Activated CD4-positive, CD25-positive, alpha-beta regulatory T cell treated with anti-CD3 and anti-CD28 coated beads, Interleukin-2, amount 50 U/mL, for 16 hours (primary cell): Measurements from ENCODE around the gene RNF220.
"Not testable (repeated sequence)": the region's sequence is repeated elsewhere in the genome, so short reads cannot be mapped to it uniquely, and the experiment has no call there.

Experiments used
- DNase-seq: peaks from one replicate; pipeline ENCODE4 v3.0.0-alpha.2; 2020; ENCODE audit warnings: low read depth, low spot score

The RNF220 gene

GRCh38 chr1:44676484-44677200 lies 271.6 kb downstream of the RNF220 start:
- DNase-seq = no peak

DNA sequence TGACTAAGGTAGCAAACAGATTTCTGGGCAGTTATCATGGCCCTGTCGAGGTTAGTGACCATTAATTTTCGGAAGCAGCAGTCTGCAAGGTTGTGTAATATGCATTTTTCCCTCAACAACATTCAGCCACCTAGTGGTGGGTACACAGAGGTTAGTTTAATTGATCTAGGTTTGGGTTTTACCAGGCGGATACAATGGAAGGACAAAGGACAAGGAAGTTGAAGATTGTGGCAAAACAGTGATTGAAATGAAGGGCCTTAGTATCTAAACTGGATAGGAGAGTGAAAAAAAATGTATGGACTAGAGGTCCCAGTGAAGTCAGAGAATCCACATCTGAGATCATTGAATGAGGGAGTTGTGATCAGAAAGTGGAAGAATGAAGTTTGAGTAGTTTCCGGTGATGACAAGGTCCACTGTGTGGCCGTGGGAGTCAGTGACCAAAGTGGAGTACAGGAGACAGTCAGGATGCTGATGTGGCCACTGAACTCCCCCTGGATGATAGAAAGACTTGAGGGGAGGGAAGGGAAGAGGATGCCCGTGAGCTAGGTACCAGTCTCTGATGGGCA lies 272.2 kb downstream of the RNF220 start:
- DNase-seq = no peak

- no peak for DNase-seq
Measured at GRCh38 chr1:44678120-44678519, 273.1 kb downstream of the RNF220 start.

DNA sequence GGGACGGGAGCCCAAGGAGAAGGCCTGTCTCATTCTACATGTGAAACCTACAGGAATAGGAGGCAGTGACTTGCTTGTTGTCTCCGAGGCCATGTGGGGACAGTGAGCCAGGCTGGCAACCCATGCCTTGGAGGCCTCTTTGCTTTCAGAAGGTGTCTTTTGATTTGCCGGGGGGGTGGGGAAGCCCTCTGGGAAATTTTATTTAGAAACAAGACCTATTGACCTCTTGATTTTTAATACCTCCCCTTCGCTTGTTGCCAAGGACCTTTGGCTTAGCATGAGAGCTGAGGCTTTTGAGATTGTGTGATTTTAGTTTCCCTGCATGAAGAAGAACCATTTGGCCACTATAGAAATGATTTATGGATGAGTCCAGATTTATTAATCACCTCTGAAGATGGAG lies 273.6 kb downstream of the RNF220 start:
- no peak for DNase-seq

DNA sequence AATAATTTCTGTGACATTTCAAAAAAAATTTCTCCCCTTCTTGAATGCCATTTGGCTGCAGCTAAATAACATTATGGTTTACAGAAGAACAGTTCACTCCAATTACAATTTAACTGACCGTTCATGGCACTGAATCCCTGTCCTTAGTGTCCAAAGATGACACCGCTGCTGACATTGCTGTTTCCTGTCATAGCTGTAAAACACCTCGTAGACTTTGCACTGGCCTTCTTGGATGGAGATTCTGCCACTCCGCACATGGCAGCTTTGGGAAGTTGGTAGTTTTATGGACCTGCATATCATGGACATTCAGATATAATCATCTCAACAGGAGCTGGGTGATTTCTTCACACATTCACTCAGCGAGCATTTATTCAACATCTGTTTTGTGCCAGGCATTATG lies 274.4 kb downstream of the RNF220 start:
- DNase-seq = no peak

- DNase-seq = no peak
Measured at GRCh38 chr1:44681905-44682882, 277.1 kb downstream of the RNF220 start.

DNA sequence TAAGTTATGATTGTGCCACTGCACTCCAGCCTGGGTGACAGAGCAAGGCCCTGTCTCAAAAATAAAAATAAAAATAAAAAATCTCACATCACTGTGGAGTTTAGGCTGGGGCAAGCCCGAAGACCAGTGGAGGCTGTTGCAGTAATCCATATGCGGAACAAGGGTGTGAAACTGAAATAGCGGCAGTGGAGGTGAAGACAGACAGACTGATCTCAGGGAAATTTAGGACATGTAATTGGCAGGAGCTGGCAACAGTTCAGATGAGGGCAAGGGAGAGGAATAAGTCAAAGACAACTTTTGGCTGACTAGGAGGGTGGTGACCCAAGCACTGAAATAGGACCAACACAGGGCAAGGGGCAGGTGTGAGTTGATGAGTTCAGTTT lies 277.8 kb downstream of the RNF220 start:
- DNase-seq = no peak

- no peak for DNase-seq
Measured at GRCh38 chr1:44684525-44684924, 279.5 kb downstream of the RNF220 start.

DNA sequence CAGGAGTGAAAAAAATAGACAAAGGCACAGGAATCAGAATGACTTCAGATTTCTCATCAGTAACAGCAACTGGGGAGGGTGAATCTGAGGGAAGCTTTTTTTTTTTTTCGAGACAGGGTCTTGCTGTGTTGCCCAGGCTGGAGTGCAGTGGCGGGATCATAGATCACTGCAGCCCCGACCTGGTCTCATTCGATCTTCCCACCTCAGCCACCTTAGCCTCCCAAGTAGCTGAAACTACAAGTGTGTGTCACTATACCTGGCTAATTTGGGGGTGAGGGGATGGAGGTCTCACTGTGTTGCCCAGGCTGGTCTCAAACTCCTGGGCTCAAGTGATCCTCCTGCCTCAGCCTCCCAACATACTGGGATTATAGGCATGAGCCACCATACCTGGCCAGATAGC lies 280.2 kb downstream of the RNF220 start:
- DNase-seq = no peak

DNA sequence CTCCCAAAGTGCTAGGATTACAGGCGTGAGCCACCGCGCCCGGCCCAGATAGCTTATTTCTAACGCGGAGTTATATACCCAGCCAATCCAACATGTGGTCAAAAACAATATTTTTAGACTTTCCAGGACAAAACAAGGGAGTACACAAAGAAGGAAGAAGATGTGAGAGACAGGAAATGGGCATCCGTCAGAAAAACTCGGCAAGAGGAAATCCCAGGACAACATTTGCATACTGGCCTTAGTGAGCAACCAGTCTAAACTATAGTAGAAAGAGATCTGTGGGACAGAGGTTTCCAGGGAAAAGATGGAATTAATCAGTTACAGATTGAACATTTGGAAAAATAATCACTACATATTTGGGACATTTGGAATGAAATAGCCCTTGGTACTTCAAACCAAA lies 280.8 kb downstream of the RNF220 start:
- DNase-seq = no peak

DNA sequence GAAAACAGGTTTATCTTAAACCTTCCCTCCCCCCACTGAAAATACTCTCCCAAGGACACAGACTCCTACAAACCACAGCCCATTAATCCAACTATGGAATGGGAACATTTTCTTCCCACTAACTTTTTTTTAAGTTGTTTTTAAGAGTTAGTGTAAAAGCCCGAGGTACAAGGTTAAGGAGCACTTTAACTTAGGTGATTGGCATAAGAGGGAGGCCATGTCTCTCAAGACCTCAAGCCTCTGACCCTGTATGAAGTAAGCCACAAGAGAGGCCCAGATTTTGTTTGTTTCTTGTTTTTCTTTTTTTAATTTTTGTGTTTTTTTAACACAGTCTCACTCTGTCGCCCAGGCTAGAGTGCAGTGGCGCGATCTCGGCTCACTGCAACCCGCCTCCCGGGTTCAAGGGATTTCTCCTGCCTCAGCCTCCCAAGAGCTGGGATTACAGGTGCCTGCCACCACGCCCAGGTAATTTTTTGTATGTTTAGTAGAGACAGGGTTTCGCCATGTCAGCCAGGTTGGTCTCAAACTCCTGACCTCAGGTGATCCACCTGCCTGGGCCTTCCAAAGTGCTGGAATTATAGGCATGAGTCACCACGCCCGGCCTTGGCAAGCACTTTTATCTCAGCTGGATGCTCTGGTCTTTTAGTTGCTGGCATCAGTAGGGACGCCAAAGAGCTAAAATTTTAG lies 283.8 kb downstream of the RNF220 start:
- no peak for DNase-seq

GRCh38 chr1:44689447-44689765 lies 284.4 kb downstream of the RNF220 start:
- no peak for DNase-seq

- no peak for DNase-seq
Measured at GRCh38 chr1:44693159-44693558, 288.1 kb downstream of the RNF220 start.

DNA sequence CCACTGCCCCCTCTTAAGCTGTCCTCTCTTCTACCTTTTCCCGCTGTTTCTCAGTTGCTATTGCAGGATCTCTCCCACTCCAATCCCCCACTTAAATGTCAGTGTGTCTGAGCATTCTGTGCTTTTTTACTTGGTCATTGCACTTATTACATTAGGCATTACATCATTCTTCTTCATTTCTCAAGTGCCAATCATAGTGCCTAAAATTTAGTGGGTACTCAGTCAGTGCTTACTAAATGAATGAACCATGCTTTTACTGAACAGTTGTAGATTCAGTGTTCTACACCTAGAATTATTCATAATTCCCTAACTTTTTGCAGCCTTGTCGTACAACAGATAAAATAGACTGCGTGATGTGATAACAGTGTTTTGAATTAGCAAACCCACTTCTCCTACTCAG lies 288.8 kb downstream of the RNF220 start:
- DNase-seq = no peak

DNA sequence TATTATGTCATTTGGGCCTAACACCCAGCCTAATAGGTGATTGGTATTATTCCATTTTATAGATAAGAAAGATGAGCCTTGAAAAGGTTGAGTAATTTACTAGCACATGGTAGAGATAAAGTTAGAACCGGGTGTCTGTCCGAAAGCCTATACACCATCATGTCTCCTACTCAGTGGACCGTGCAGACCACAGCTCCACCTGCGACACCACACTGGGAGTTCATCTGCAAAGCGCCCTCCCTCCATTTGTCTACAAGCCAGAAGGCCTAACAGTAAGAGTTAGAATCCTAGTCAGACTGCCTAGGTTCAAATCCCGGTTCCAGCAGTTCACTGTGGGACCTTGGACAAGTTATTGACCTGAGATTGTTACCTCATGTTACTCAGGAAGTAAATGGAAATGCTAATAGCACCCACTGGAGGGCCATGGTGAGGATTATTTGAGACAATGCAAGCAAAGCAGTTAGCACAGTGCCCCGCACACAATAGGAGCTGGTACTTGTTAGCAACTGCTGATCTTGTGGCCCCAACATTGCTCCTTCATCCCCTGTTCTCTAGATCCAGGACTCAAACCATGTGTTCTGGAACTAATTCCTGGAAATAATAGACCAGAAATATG lies 289.9 kb downstream of the RNF220 start:
- DNase-seq = no peak

- no peak for DNase-seq
Measured at GRCh38 chr1:44695671-44696070, 290.6 kb downstream of the RNF220 start.

DNA sequence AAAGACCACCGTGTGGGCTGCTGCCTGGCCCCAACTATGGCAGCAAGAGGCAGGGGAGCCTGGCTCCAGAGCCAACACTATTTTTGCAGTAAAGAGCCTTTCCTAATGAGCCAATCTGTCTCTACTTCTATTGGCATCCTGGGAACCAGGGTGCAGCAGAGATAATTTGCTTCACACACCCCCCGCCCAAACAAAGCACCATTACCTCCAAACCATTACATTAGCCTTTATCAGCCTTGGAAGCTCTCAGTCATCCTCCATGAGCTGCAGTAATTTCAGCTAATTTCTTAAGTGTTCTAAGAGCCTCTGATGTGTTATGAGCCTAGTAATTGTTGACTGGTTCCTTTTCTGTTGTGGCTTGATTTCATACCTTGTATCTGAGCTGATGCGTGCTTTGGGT lies 291.0 kb downstream of the RNF220 start:
- DNase-seq = no peak

DNA sequence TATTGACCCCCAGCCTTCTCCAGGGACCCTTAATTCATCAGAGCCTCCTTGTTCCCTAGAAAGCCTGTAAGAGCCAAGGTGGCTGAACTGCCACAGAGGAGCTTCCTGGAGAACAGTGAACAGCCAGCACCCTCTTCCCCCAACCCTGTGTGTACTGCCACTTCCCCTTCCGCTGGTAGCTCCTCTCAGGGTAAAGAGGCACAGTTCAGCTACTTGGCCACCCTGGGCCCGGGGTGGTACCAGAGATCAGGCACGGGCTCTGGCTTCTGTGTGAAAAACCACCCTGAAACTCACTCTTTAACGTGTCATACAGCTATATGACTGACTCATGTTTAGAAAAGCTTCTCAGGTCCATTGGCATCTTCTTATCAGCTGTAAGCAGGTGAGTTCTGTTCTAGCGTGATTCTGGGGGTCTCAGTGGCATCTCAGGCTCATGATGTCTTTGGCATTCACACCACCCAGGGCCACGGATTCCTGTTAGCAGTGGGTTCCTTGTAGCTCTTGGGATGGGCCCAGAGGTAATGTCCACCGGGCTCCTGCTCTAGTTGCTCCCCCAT lies 291.8 kb downstream of the RNF220 start:
- no peak for DNase-seq

GRCh38 chr1:44698138-44698537 lies 293.1 kb downstream of the RNF220 start:
- DNase-seq = no peak

GRCh38 chr1:44699375-44699774 lies 294.3 kb downstream of the RNF220 start:
- DNase-seq = not testable (repeated sequence)

DNA sequence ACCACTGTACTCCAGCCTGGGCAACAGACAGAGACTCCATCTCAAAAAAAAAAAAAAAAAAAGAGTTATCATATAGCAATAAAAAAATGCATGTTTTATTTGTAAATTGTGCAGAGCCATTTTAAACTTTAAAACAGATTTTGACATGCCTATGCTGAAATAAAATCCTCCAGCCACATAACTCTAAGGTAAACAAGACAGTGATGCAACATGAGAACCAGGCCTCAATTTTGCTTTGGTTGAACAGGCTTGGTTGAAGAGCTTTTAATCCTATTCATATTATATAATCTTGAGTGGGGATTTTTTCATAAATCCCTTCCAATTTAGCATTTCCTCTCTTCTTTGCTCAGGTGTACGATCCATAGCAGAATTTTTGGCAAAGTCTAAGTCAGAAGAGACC lies 295.5 kb downstream of the RNF220 start:
- DNase-seq = no peak
